ENCODE measurements around the gene IARS1. TPM values are rescaled to one million over a fixed set of nuclear protein-coding genes. Genes with fewer than 3 reads are reported as not detected.

IARS1 gene
- total RNA-seq, 1 donor from 2014 or later: 379 TPM

- Histone ChIP-seq H3K4me3 (ENCODE audit: low read depth, low read length) (no peak overlapping the region), H3K36me3 (ENCODE audit: control insufficient read depth, insufficient read depth, low read length) (peaks cover 48% of the 10 kb centered on the region), H3K27me3 (ENCODE audit: control insufficient read depth, insufficient read depth, low read length) (no peaks in the 10 kb centered on the region)
- TF ChIP-seq CTCF (IDR thresholded peaks at IDR 0.05; ENCODE audit: insufficient read depth, low read length, severe bottlenecking): no peak
- no peak for DNase-seq (ENCODE audit: low read depth)
- no peak for FAIRE-seq
Observed at GRCh38 chr9:92254381-92255337, 38.8 kb downstream of the IARS1 start.

DNA sequence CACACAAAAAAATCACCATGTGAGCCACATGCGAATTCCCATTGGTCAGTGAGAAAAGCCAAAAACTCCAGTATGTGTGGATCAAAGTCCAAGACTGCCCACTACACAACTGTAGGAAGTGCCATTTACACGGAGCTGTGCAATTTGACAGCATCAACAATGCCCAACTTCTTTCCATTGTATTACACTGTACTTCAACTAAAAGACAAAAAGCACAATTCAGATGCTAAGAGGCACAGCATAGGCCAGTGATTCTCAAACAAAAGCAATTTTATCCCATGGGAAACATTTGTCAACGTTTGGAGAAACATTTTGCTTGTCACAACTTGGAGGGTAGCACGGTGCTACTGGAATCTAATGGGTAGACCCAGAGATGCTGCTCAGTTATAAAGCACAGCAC is 39.8 kb downstream of the IARS1 start:
- Histone ChIP-seq H3K4me3 (ENCODE audit: low read depth, low read length) (no peak overlapping the region), H3K27me3 (ENCODE audit: control insufficient read depth, insufficient read depth, low read length) (no peaks in the 10 kb centered on the region), H3K36me3 (ENCODE audit: control insufficient read depth, insufficient read depth, low read length) (peaks cover 41% of the 10 kb centered on the region)
- FAIRE-seq (no peak), DNase-seq (ENCODE audit: low read depth) (no peak)
- no peak for TF ChIP-seq CTCF (IDR thresholded peaks at IDR 0.05; ENCODE audit: insufficient read depth, low read length, severe bottlenecking)

GRCh38 chr9:92247981-92248380 is 45.5 kb downstream of the IARS1 start:
- H3K27me3 ChIP-seq (ENCODE audit: control insufficient read depth, insufficient read depth, low read length): no peaks in the 10 kb centered on the region
- H3K36me3 ChIP-seq (ENCODE audit: control insufficient read depth, insufficient read depth, low read length): peaks cover 39% of the 10 kb centered on the region
- TF ChIP-seq CTCF (IDR thresholded peaks at IDR 0.05; ENCODE audit: insufficient read depth, low read length, severe bottlenecking): no peak
- no peak overlapping the region for H3K4me3 ChIP-seq (ENCODE audit: low read depth, low read length)
- DNase-seq (ENCODE audit: low read depth) (no peak), FAIRE-seq (no peak)

- peaks cover 44% of the 10 kb centered on the region for H3K36me3 ChIP-seq (ENCODE audit: control insufficient read depth, insufficient read depth, low read length)
- H3K4me3 ChIP-seq (ENCODE audit: low read depth, low read length): no peak overlapping the region
- H3K27me3 ChIP-seq (ENCODE audit: control insufficient read depth, insufficient read depth, low read length): no peaks in the 10 kb centered on the region
- no peak for TF ChIP-seq CTCF (IDR thresholded peaks at IDR 0.05; ENCODE audit: insufficient read depth, low read length, severe bottlenecking)
- no peak for FAIRE-seq
- DNase-seq (ENCODE audit: low read depth): no peak
Observed at GRCh38 chr9:92247296-92247695, 46.2 kb downstream of the IARS1 start.

DNA sequence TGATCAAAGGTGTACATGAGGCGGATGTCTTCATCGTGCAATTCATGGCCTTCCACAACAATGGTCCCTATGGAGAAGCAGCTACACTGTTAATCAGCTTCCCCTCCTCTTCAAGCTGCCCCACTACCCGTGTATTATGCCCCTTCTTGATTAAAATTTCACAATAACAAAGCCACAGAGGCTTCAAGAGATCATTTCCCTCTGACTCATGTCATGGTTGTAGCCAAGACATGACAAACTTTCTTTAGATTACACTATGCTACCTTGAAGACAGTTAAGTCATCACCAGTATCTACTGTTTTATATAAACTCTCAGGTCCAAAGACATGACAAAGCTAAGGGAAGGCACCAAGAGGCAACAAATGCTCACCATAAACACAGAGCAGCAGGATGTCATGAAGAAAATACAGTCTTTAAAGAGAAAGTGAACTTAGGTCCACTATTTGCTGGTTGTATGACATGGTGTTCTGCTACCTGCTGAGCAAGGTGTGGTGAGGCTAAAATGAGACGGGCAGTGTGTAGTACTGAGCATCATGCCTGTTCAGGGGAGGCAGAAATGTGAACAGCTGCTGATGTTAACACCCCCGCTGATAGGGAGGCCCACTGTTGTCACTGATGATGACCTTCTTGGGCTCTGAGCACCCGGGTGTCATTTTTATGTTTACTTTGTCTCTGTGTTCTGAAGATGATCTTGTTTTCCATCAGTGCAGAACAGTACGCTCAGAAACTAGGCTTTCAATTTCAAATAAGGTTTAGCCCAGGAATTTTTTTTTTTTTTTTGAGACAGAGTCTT is 48.3 kb downstream of the IARS1 start:
- DNase-seq (ENCODE audit: low read depth) (peak; percentile 72), FAIRE-seq (no peak)
- no peak for TF ChIP-seq CTCF (IDR thresholded peaks at IDR 0.05; ENCODE audit: insufficient read depth, low read length, severe bottlenecking)
- no peak overlapping the region for H3K4me3 ChIP-seq (ENCODE audit: low read depth, low read length)
- H3K27me3 ChIP-seq (ENCODE audit: control insufficient read depth, insufficient read depth, low read length): no peaks in the 10 kb centered on the region
- H3K36me3 ChIP-seq (ENCODE audit: control insufficient read depth, insufficient read depth, low read length): peaks cover 37% of the 10 kb centered on the region

Other genes with a start within 250 kb of the IARS1 start
- gene SPTLC1, start 178.3 kb downstream of the IARS1 start, total RNA-seq: 102 and 103 TPM in 2 replicates
- gene NOL8, start 31.7 kb upstream of the IARS1 start, total RNA-seq: 15.7 and 19.7 TPM in 2 replicates
- gene CENPP, start 32.3 kb upstream of the IARS1 start, total RNA-seq: 0.38 and 1.3 TPM in 2 replicates
- not detected in 2 replicates for gene OGN, start 110.9 kb upstream of the IARS1 start, total RNA-seq
- not detected in 2 replicates for gene OMD, start 130.8 kb upstream of the IARS1 start, total RNA-seq
- gene ASPN, start 188.8 kb upstream of the IARS1 start, total RNA-seq: not detected in 2 replicates
- gene ECM2, start 242.3 kb upstream of the IARS1 start, total RNA-seq: 0.26 and 0.90 TPM in 2 replicates

Measured in bronchial epithelial cell (primary cell).